Ascending aorta (tissue), 2 donors: Measurements from ENCODE around the gene TACC3. TPM values are rescaled to one million over a fixed set of nuclear protein-coding genes. Genes with fewer than 3 reads are reported as not detected.

ENCODE experiments used
- DNase-seq, 2 donors: peaks; one replicate each; pipeline ENCODE4 v3.0.0-alpha.2; 2019; ENCODE audit warnings: low spot score in 2 of 2
- H3K27ac ChIP-seq, 2 donors: fragments of 200-600 bp; sonication (generic); one replicate each; pipeline ENCODE4 v1.5.1; 2016 to 2017; ENCODE audit warnings: mild to moderate bottlenecking in 1 of 2
- H3K27me3 ChIP-seq: fragments of 200-600 bp; sonication (generic); one replicate; pipeline ENCODE4 v1.5.1; 2017
- H3K36me3 ChIP-seq, 2 donors: fragments of 200-600 bp; sonication (generic); one replicate each; pipeline ENCODE4 v1.5.1; 2016
- H3K4me1 ChIP-seq, 2 donors: fragments of 200-600 bp; sonication (generic); one replicate each; pipeline ENCODE4 v1.5.1; 2016 to 2017; ENCODE audit warnings: mild to moderate bottlenecking in 1 of 2
- H3K4me3 ChIP-seq, 2 donors: fragments of 200-600 bp; sonication (generic); one replicate each; pipeline ENCODE4 v1.5.1; 2016 to 2017; ENCODE audit warnings: mild to moderate bottlenecking in 1 of 2
- H3K9me3 ChIP-seq, 2 donors: fragments of 200-600 bp; sonication (generic); one replicate each; pipeline ENCODE4 v1.5.1; 2016
- CTCF ChIP-seq, 3 experiments: fragments of 200-600 bp in 2 of 3; fragments of 450-650 bp in 1 of 3; sonication (generic) in 2 of 3; IDR thresholded peaks; one replicate each; pipeline ENCODE4 v1.5.1; 2016 to 2019; ENCODE audit warnings: antibody characterized with exemption in 3 of 3, mild to moderate bottlenecking in 1 of 3, moderate library complexity in 1 of 3
- intact Hi-C: fragments of 100-400 bp; cut with DNase I; formaldehyde crosslinking; loops from one replicate; pipeline ENCODE4 v1.15.1; 2023
- total RNA-seq: library from RNA; depleted of rRNA; stranded (reverse); fragments of >200 nt; gene quantifications from one replicate; pipeline ENCODE4 v1.1.0, GENCODE V29; 2016

TACC3 gene
- total RNA-seq, 1 donor from 2014 or later: 2.7 TPM

DNA sequence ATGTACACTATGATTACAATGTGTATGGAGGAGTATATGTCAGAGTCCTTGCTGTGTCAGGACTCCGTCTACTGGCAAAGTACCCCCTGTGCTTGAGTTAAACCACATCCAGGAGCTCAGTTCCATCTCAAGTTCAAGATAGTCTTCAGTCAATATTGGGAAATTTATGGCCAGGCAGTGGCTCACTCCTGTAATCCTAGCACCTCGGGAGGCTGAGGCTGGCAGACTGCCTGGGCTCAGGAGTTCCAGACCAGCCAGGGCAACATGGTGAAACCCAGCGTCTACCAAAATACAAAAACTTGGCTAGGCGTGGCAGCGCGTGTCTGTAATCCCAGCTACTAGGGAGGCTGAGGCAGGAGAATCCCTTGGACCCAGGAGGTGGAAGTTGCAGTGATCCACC is 15.0 kb upstream of the TACC3 start:
- no peaks in the 10 kb centered on the region for H3K27me3 ChIP-seq
- peaks cover 10 to 25% of the 10 kb centered on the region in 2 donors for H3K36me3 ChIP-seq
- H3K4me3 ChIP-seq: no peak overlapping the region
- no peak for DNase-seq
- no peak for TF ChIP-seq CTCF (IDR thresholded peaks at IDR 0.05)
- no peak overlapping the region for H3K27ac ChIP-seq
- H3K4me1 ChIP-seq: peaks cover 0 to 7% of the 10 kb centered on the region in 2 donors
- intact Hi-C loops: no loop called here
- H3K9me3 ChIP-seq: no peaks in the 10 kb centered on the region

- Histone ChIP-seq H3K36me3 (peaks cover 2 to 6% of the 10 kb centered on the region in 2 donors), H3K4me1 (peaks cover 0 to 10% of the 10 kb centered on the region in 2 donors), H3K27me3 (no peaks in the 10 kb centered on the region), H3K27ac (no peak overlapping the region), H3K9me3 (no peaks in the 10 kb centered on the region), H3K4me3 (no peak overlapping the region)
- intact Hi-C loops: no loop called here
- TF ChIP-seq CTCF (IDR thresholded peaks at IDR 0.05): no peak
- DNase-seq: no peak
Measured at GRCh38 chr4:1708581-1708980, 12.7 kb upstream of the TACC3 start.

DNA sequence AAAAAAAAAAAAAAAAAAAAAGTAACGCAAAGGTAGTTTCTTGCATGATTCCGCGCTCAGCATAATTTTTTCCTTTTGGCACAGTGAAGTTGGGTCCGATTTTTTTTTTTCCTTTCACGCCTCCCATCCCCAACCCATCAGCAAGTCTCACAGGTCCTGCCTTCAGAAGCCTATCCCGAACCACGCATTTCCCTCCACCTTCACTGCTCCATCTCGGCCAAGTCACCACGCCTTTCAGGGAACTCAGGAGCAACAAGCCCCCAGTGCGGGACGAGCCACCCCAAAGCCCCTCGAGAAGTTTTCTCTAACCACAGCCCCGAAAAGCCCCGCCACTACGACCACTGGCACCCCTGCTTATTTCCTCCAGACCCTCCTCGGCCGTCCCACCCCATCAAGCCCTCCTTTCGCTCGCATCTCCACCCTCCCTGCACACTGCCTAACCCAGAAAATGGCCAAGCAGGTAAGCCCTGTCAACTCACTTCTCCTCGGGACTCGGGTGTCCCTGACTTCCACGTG is 10.2 kb upstream of the TACC3 start:
- Histone ChIP-seq H3K4me3 (peak overlapping the region; percentile 93 to 94), H3K27me3 (no peaks in the 10 kb centered on the region), H3K9me3 (no peaks in the 10 kb centered on the region), H3K4me1 (peaks cover 0 to 10% of the 10 kb centered on the region in 2 donors), H3K27ac (peak overlapping the region; percentile 99 to 100), H3K36me3 (peaks cover 0 to 4% of the 10 kb centered on the region in 2 donors)
- TF ChIP-seq CTCF (IDR thresholded peaks at IDR 0.05): no peak
- no peak for DNase-seq
- intact Hi-C loops: loop anchor here (5.0 to 10.0 kb wide), 4 partner anchors 129 to 1581 kb away; partner anchors contain the start of genes ATP5ME, CTBP1, MYL5 and RGS12

GRCh38 chr4:1711571-1712215 is 9.6 kb upstream of the TACC3 start:
- peak; percentile 31 to 76 for DNase-seq
- no peaks in the 10 kb centered on the region for H3K9me3 ChIP-seq
- peak overlapping the region; percentile 99 to 100 for H3K27ac ChIP-seq
- H3K27me3 ChIP-seq: no peaks in the 10 kb centered on the region
- TF ChIP-seq CTCF (IDR thresholded peaks at IDR 0.05): no peak
- peaks cover 0 to 10% of the 10 kb centered on the region in 2 donors for H3K4me1 ChIP-seq
- peak overlapping the region; percentile 93 to 94 for H3K4me3 ChIP-seq
- H3K36me3 ChIP-seq: peaks cover 0 to under 1% of the 10 kb centered on the region in 2 donors
- intact Hi-C loops: loop anchor here (1.0 to 10.0 kb wide), 9 partner anchors 10 to 1581 kb away; partner anchors contain the start of genes ATP5ME, CTBP1, FAM53A and LETM1

DNA sequence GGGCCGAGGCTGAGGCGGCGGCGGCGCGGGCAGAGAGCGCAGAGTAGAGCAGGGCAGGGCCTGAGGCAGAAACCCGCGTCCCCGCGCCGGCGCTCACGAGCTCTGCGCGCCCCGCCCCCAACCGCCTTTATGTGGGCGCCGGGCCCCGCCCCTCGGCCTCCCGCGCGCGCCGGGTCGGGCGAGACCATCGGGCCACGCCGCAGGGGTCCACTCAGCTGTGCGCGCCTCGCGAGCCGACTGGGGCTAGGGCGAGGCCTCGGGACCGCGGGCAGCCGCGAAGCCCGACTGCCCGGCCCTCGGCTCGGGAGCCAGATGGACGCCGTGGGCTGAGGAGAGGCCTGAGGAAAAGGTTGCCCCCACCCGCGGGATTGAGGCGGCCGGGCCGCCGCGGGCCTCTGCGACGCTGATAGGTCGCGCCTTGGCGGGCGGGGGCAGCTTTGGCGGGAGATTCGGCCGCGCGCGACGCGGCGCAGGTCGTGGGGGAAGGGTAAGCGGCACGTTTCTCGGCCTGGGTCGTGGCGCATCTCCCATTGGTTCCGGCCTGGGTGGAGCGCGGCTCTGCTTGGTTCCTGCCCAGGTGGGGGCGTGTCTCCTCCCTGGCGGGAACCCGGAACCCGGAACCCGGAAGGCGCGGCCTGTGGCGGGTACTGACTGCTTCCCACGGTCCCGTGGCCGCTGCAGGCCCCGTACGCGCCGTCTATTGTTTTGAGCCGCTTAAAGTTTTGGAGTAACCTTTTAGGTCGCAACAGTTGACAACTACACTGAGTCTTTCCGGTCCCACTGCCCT is 8.9 kb upstream of the TACC3 start, which contains the start of gene SLBP:
TSS of gene SLBP (minus strand) at position 104 of the 787 bp plus-strand sequence. CDS start 131 bp downstream, outside the sequence.
- peaks cover 5 to 7% of the 10 kb centered on the region in 2 donors for H3K36me3 ChIP-seq
- H3K27me3 ChIP-seq: no peaks in the 10 kb centered on the region
- H3K27ac ChIP-seq: peak within 1 kb of the TSS; percentile 99 to 100
- peak; percentile 86 to 98 for DNase-seq
- H3K4me1 ChIP-seq: peaks cover 0 to 10% of the 10 kb centered on the region in 2 donors
- H3K4me3 ChIP-seq: peak within 1 kb of the TSS; percentile 93 to 94
- no peak for TF ChIP-seq CTCF (IDR thresholded peaks at IDR 0.05)
- intact Hi-C loops: loop anchor here (1.0 to 10.0 kb wide), 9 partner anchors 9 to 1580 kb away; partner anchors contain the start of genes ATP5ME, CTBP1, FAM53A and LETM1
- H3K9me3 ChIP-seq: no peaks in the 10 kb centered on the region
